HepG2 (cell line): ENCODE results near the gene CPED1. TPM values are rescaled to one million over a fixed set of nuclear protein-coding genes. Genes with fewer than 3 reads are reported as not detected.

Experiments used
- ATAC-seq: fragments of 200-7000 bp; cut with Tn5 transposase; 3 replicates; pipeline ENCODE4 v1.9.1; 2020; ENCODE audit warnings: mild to moderate bottlenecking, moderate library complexity
- BruUV-seq: library from RNA; stranded (reverse); fragments of 400-500 nt; replicated peaks from 2 replicates; lab custom pipeline; 2021; lab: Mats Ljungman, UMichigan
- CTCF ChIA-PET: fragments of 300-600 bp; formaldehyde crosslinking; extraction: SDS; loops from one replicate; lab custom pipeline; 2021; ENCODE audit warnings: low total read pairs, inconsistent platforms, low intra/inter-chr PET ratio; lab: Yijun Ruan, JAX
- POLR2A ChIA-PET: fragments of 350-600 bp; sonication (Branson Sonifier 250); formaldehyde crosslinking; loops from one replicate; lab custom pipeline; 2020; ENCODE audit warnings: antibody characterized with exemption, inconsistent platforms; lab: Yijun Ruan, JAX
- DNase-seq: peaks from one replicate; pipeline ENCODE4 v3.0.0-alpha.2; 2015; ENCODE audit warnings: low spot score
- FAIRE-seq: peaks from 3 replicates; lab custom pipeline; 2011; peaks lifted over from hg19 to GRCh38; lab: Jason Lieb, UNC
- H2AFZ ChIP-seq: one replicate; pipeline ENCODE4 v1.6.1; 2011; ENCODE audit warnings: low read length, inconsistent platforms
- H3K27ac ChIP-seq: fragments of 300-600 bp; 3 replicates; pipeline ENCODE4 v1.8.0; 2011; ENCODE audit warnings: mixed run types, mild to moderate bottlenecking, mixed read lengths, low read length, inconsistent platforms; ENCODE audit not compliant: insufficient read depth; ENCODE audit errors: extremely low read length
- H3K27me3 ChIP-seq, 2 experiments: fragments of 200-600 bp in 1 of 2; 2 replicates in 1 of 2; 3 replicates in 1 of 2; pipeline versions ENCODE4 v1.6.0 to v1.8.0; 2011; ENCODE audit warnings: low read length in 2 of 2, mild to moderate bottlenecking in 2 of 2, moderate library complexity in 2 of 2, inconsistent platforms in 1 of 2; ENCODE audit not compliant: insufficient read depth in 2 of 2, control insufficient read depth in 1 of 2
- H3K36me3 ChIP-seq, 2 experiments: fragments of 200-600 bp in 1 of 2; replicated peaks in 1 of 2; 2 replicates in 1 of 2; 3 replicates in 1 of 2; pipeline versions ENCODE4 v1.5.1 to v1.8.0; 2011; ENCODE audit warnings: low read length in 2 of 2, inconsistent platforms in 1 of 2; ENCODE audit not compliant: insufficient read depth in 2 of 2, control insufficient read depth in 1 of 2
- H3K4me1 ChIP-seq: 2 replicates; pipeline ENCODE4 v1.5.1; 2012; ENCODE audit warnings: low read length, inconsistent platforms; ENCODE audit not compliant: insufficient read depth
- H3K4me2 ChIP-seq: 2 replicates; pipeline ENCODE4 v1.6.0; 2011; ENCODE audit warnings: low read depth, low read length, inconsistent platforms
- H3K4me3 ChIP-seq, 3 experiments: fragments of 200-600 bp in 1 of 3; sonication (generic), shearing (Covaris generic) in 1 of 3; replicated peaks in 1 of 3; 2 replicates each; pipeline ENCODE4 v1.5.1; 2011 to 2016; ENCODE audit warnings: low read length in 3 of 3, inconsistent platforms in 2 of 3, low read depth in 2 of 3, mild to moderate bottlenecking in 2 of 3, control low read depth in 1 of 3, mixed read lengths in 1 of 3; ENCODE audit not compliant: insufficient read depth in 1 of 3
- H3K79me2 ChIP-seq: one replicate; pipeline ENCODE4 v1.6.1; 2011; ENCODE audit warnings: low read length, inconsistent platforms; ENCODE audit not compliant: insufficient read depth
- H3K9ac ChIP-seq: 2 replicates; pipeline ENCODE4 v1.6.0; 2011; ENCODE audit warnings: mild to moderate bottlenecking, low read depth, low read length, inconsistent platforms; ENCODE audit not compliant: insufficient read depth
- H3K9me3 ChIP-seq: 2 replicates; pipeline ENCODE4 v1.5.1; 2012; ENCODE audit warnings: mild to moderate bottlenecking, low read length
- H4K20me1 ChIP-seq: 2 replicates; pipeline ENCODE4 v1.6.0; 2011; ENCODE audit warnings: inconsistent platforms, mild to moderate bottlenecking, low read length, moderate library complexity; ENCODE audit not compliant: insufficient read depth
- FOXO4 ChIP-seq: sonication (generic); formaldehyde crosslinking; conservative IDR thresholded peaks from 2 replicates; pipeline ENCODE4 v1.8.1; 2023; ENCODE audit warnings: missing genetic modification reagents
- KAT2B ChIP-seq: fragments of 150-350 bp; IDR thresholded peaks from 2 replicates; pipeline ENCODE4 v1.6.1; 2014; ENCODE audit warnings: low read depth, low read length, borderline replicate concordance
- NFYC ChIP-seq: IDR thresholded peaks from 2 replicates; pipeline ENCODE4 v1.6.1; 2016; ENCODE audit warnings: missing genetic modification reagents, missing compliant biosample characterization
- SRSF9 ChIP-seq: fragments of 200-400 bp; formaldehyde crosslinking; IDR thresholded peaks from 2 replicates; pipeline ENCODE4 v1.6.1; 2018; ENCODE audit warnings: borderline replicate concordance, mild to moderate bottlenecking, low read depth, low read length; ENCODE audit not compliant: insufficient read depth, poor library complexity, severe bottlenecking
- TARDBP ChIP-seq: sonication (generic); formaldehyde crosslinking; IDR thresholded peaks from 2 replicates; pipeline ENCODE4 v1.8.0; 2022; ENCODE audit warnings: mild to moderate bottlenecking, missing genetic modification reagents
- ZBTB10 ChIP-seq: sonication (generic); formaldehyde crosslinking; IDR thresholded peaks from 2 replicates; pipeline ENCODE4 v1.4.0; 2020; ENCODE audit warnings: missing genetic modification reagents, borderline replicate concordance
- WGBS: methylation state at CpG from one replicate; pipeline ENCODE4 v1.1.6; 2017; ENCODE audit warnings: low lambda C conversion rate; 5-methylcytosine and 5-hydroxymethylcytosine counted together
- in situ Hi-C: cut with HindIII; loops from 2 replicates; pipeline ENCODE4 v1.10.0; 2017; ENCODE audit warnings: low pct_unique_long_range_greater_than_20kb; ENCODE audit not compliant: extremely low pct_ligation_motif_present
- intact Hi-C: fragments of 100-400 bp; cut with micrococcal nuclease; formaldehyde crosslinking; loops from one replicate; pipeline ENCODE4 v1.10.0; 2022; ENCODE audit not compliant: unreplicated experiment
- polyA plus RNA-seq, 8 experiments: library from polyadenylated mRNA; depleted of rRNA in 3 of 8; stranded (reverse) in 7 of 8; unstranded in 1 of 8; fragments of >200 nt; fragmentation: Illumina TruSeq in 4 of 8; extraction: Trizol in 4 of 8; gene quantifications; 2 replicates each; pipeline versions ENCODE4 v1.2.1 to v1.2.3, GENCODE V29; 2011 to 2016; ENCODE audit warnings: low read depth in 4 of 8, missing spikeins in 1 of 8, mixed read lengths in 1 of 8; ENCODE audit not compliant: insufficient read depth in 1 of 8
- total RNA-seq, 5 experiments: library from RNA; depleted of rRNA; stranded (reverse); fragments of >200 nt; fragmentation: Illumina TruSeq; extraction: Trizol; gene quantifications; 2 replicates each; pipeline ENCODE4 v1.2.3, GENCODE V29; 2016; ENCODE audit warnings: low read depth in 1 of 5

The CPED1 gene
- total and polyA plus RNA-seq, 2 of the 13 experiments (the other 11 are each of a cell fraction or from before 2014, with no cell fraction given), result 11.5 to 27.0 TPM

GRCh38 chr7:121261207-121261884 lies 272.8 kb downstream of the CPED1 start:
- no peaks in the 10 kb centered on the region for H4K20me1 ChIP-seq
- H3K79me2 ChIP-seq, result no peaks in the 10 kb centered on the region
- no peaks in the 10 kb centered on the region for H3K4me1 ChIP-seq
- POLR2A ChIA-PET, result no interaction called here
- no peak overlapping the region for H3K4me2 ChIP-seq
- CTCF ChIA-PET, result no interaction called here
- H3K9ac ChIP-seq, result no peak overlapping the region
- no peak overlapping the region for H3K27ac ChIP-seq
- H3K9me3 ChIP-seq, result no peaks in the 10 kb centered on the region
- in situ Hi-C loops (no loop called here), intact Hi-C loops (no loop called here)
- ATAC-seq (no peak), DNase-seq (no peak), FAIRE-seq (no peak)
- no peak overlapping the region for H2AFZ ChIP-seq
- H3K27me3 ChIP-seq, result no peaks in the 10 kb centered on the region
- TF ChIP-seq ZBTB10 (CRISPR knock-in tag) (no peak), KAT2B (no peak), NFYC (CRISPR knock-in tag) (no peak), SRSF9 (no peak), TARDBP (CRISPR knock-in tag) (no peak), FOXO4 (CRISPR knock-in tag) (no peak)
- no peaks in the 10 kb centered on the region for H3K36me3 ChIP-seq
- BruUV-seq, result no TSS peak
- 64% methylated on average over 3 of the region's 3 CpGs for WGBS
- H3K4me3 ChIP-seq, result no peak overlapping the region
